Measurements from ENCODE around the gene ARFGAP1. TPM values are rescaled to one million over a fixed set of nuclear protein-coding genes. Genes with fewer than 3 reads are reported as not detected.

The ARFGAP1 gene
- total and polyA plus RNA-seq, 2 donors: 36.3 to 111 TPM

DNA sequence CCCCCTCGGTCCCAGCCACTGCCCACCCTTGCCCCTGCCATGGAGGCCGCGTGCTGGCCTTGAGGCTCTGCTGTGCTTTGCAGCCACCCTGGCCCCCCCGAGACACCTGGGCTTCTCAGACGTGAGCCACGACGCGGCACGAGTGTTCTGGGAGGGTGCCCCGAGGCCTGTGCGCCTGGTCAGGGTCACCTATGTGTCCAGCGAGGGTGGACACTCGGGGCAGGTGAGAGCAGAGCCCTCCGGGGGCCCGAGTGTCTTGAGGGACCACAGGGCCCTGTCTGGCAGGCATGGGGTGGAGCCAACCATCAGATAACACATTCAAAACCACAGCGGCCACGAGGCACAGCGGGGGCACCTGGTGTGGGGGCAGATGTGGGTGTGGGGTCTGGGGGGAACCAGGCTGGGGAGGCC is 39.2 kb downstream of the ARFGAP1 start:
- Histone ChIP-seq H3K27ac (ENCODE audit: low read depth in 1 of 2, low read length in 1 of 2) (no peak overlapping the region), H3K9me3 (ENCODE audit: control insufficient read depth in 2 of 2, insufficient read depth in 1 of 2, low read length in 1 of 2) (no peaks in the 10 kb centered on the region), H3K36me3 (ENCODE audit: control insufficient read depth in 2 of 2, insufficient read depth in 2 of 2, low read length in 1 of 2) (no peaks in the 10 kb centered on the region), H3K27me3 (ENCODE audit: control insufficient read depth in 2 of 2, insufficient read depth in 1 of 2, low read length in 1 of 2) (peaks cover 0 to 11% of the 10 kb centered on the region in 2 donors), H3K4me1 (ENCODE audit: control insufficient read depth in 2 of 2, insufficient read depth in 2 of 2, low read length in 2 of 2) (peaks cover 0 to 7% of the 10 kb centered on the region in 2 donors), H3K4me3 (ENCODE audit: low read length in 2 of 2) (no peak overlapping the region)
- peak in 1 of 9 donors; percentile 18 for DNase-seq (ENCODE audit: low read depth in 6 of 9, low spot score in 9 of 9)
- 64% methylated on average over 18 of the region's 18 CpGs for WGBS

DNA sequence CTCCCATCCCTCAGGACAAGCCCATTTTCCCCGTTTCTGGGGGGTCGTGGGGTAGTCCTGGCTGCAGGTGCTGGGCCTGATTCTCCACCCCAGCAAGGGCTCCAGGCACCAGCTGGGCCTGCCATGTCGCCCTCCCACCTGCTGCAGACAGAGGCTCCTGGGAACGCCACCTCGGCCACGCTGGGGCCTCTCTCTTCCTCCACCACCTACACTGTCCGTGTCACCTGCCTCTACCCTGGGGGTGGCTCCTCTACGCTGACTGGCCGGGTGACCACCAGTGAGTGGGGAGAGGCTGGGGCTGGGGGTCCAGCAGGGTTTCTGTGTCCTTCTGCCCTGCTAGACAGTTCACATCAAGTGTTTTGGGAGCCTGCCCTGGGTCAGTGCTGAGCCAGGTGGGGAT is 39.7 kb downstream of the ARFGAP1 start:
- Histone ChIP-seq H3K9me3 (ENCODE audit: control insufficient read depth in 2 of 2, insufficient read depth in 1 of 2, low read length in 1 of 2) (no peaks in the 10 kb centered on the region), H3K27me3 (ENCODE audit: control insufficient read depth in 2 of 2, insufficient read depth in 1 of 2, low read length in 1 of 2) (peaks cover 0 to 11% of the 10 kb centered on the region in 2 donors), H3K4me1 (ENCODE audit: control insufficient read depth in 2 of 2, insufficient read depth in 2 of 2, low read length in 2 of 2) (peaks cover 0 to 7% of the 10 kb centered on the region in 2 donors), H3K27ac (ENCODE audit: low read depth in 1 of 2, low read length in 1 of 2) (no peak overlapping the region), H3K4me3 (ENCODE audit: low read length in 2 of 2) (no peak overlapping the region), H3K36me3 (ENCODE audit: control insufficient read depth in 2 of 2, insufficient read depth in 2 of 2, low read length in 1 of 2) (no peaks in the 10 kb centered on the region)
- peak in 1 of 9 donors; percentile 14 for DNase-seq (ENCODE audit: low read depth in 6 of 9, low spot score in 9 of 9)
- 53% methylated on average over 9 of the region's 9 CpGs for WGBS

DNA sequence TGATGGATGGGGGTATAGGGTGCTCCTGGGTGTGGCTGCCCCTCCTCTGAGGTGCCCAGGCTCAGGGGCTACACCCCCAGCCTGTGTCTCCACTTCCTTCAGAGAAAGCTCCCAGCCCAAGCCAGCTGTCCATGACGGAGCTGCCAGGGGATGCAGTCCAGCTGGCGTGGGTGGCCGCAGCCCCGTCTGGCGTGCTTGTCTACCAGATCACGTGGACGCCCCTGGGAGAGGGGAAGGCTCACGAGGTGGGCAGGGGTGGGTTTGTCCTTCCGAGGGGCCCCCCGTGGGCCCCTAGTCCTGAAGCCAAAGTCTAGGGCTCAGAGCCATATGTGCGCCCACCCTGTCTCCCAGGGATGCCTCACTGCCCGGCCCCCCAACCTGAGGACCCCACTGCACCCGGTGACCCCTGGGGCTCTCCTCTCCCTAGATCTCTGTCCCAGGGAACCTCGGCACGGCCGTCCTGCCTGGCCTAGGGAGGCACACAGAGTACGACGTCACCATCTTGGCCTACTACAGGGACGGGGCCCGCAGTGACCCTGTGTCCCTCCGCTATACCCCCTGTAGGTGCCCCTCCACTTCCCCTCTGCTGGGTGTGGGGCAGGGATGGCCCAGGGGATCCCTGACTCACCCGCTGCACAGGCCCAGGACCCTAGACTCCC is 40.2 kb downstream of the ARFGAP1 start:
- WGBS: 96% methylated on average over 22 of the region's 22 CpGs
- no peak for DNase-seq (ENCODE audit: low read depth in 6 of 9, low spot score in 9 of 9)
- Histone ChIP-seq H3K4me3 (ENCODE audit: low read length in 2 of 2) (no peak overlapping the region), H3K27ac (ENCODE audit: low read depth in 1 of 2, low read length in 1 of 2) (no peak overlapping the region), H3K36me3 (ENCODE audit: control insufficient read depth in 2 of 2, insufficient read depth in 2 of 2, low read length in 1 of 2) (no peaks in the 10 kb centered on the region), H3K9me3 (ENCODE audit: control insufficient read depth in 2 of 2, insufficient read depth in 1 of 2, low read length in 1 of 2) (no peaks in the 10 kb centered on the region), H3K27me3 (ENCODE audit: control insufficient read depth in 2 of 2, insufficient read depth in 1 of 2, low read length in 1 of 2) (peaks cover 0 to 11% of the 10 kb centered on the region in 2 donors), H3K4me1 (ENCODE audit: control insufficient read depth in 2 of 2, insufficient read depth in 2 of 2, low read length in 2 of 2) (peaks cover 0 to 7% of the 10 kb centered on the region in 2 donors)

DNA sequence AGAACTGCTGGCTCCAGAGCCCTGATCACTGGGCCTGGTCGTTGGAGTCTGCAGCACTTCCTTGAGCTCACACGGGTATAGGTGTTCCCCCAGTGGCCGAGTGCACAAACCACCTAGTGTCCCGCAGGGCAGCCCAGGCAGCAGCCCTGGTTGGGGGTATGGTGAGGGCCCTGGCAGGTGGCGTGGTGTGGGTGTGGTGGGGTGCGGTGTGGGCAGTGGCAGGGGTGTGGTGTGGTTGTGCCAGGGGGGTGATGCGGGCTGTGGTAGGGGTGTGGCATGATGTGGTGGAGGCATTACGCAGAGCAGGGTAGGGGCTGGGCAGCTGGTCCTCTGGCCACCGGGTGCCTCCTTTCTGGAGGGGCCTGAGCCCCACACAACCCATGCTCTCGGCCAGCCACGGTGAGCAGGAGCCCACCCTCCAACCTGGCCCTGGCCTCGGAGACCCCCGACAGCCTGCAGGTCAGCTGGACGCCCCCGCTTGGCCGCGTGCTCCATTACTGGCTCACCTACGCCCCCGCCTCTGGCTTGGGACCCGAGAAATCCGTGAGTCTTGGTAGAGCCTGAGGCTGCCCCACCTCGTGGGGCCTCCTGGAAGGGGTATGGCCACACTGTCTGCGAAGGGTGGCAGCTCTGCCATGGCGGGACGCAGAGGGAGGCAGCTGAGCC is 40.9 kb downstream of the ARFGAP1 start:
- H3K4me1 ChIP-seq (ENCODE audit: control insufficient read depth in 2 of 2, insufficient read depth in 2 of 2, low read length in 2 of 2): peaks cover 0 to 7% of the 10 kb centered on the region in 2 donors
- H3K27ac ChIP-seq (ENCODE audit: low read depth in 1 of 2, low read length in 1 of 2): no peak overlapping the region
- H3K4me3 ChIP-seq (ENCODE audit: low read length in 2 of 2): no peak overlapping the region
- H3K27me3 ChIP-seq (ENCODE audit: control insufficient read depth in 2 of 2, insufficient read depth in 1 of 2, low read length in 1 of 2): peaks cover 0 to 11% of the 10 kb centered on the region in 2 donors
- no peaks in the 10 kb centered on the region for H3K9me3 ChIP-seq (ENCODE audit: control insufficient read depth in 2 of 2, insufficient read depth in 1 of 2, low read length in 1 of 2)
- no peak for DNase-seq (ENCODE audit: low read depth in 6 of 9, low spot score in 9 of 9)
- 89% methylated on average over 25 of the region's 25 CpGs for WGBS
- H3K36me3 ChIP-seq (ENCODE audit: control insufficient read depth in 2 of 2, insufficient read depth in 2 of 2, low read length in 1 of 2): no peaks in the 10 kb centered on the region

DNA sequence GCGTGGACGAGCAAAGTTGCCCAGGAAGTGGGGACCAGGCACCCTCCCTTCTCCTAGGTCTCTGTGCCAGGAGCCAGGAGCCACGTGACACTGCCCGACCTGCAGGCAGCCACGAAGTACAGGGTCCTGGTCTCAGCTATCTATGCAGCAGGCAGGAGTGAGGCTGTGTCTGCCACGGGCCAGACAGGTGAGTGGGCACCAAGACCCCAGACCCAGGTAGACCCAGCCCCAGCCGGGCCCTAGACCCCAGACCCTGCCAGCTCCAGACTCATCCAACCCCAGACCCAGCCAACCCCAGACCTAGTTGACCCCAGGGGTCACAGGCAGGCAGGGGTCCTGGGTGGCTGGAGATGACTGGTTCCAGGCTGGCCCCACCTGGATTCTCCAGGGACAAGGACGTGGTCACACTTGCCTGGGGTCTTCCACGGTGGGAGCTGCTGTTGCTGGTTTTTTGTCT is 41.4 kb downstream of the ARFGAP1 start:
- no peaks in the 10 kb centered on the region for H3K9me3 ChIP-seq (ENCODE audit: control insufficient read depth in 2 of 2, insufficient read depth in 1 of 2, low read length in 1 of 2)
- no peaks in the 10 kb centered on the region for H3K36me3 ChIP-seq (ENCODE audit: control insufficient read depth in 2 of 2, insufficient read depth in 2 of 2, low read length in 1 of 2)
- peaks cover 0 to 9% of the 10 kb centered on the region in 2 donors for H3K27me3 ChIP-seq (ENCODE audit: control insufficient read depth in 2 of 2, insufficient read depth in 1 of 2, low read length in 1 of 2)
- H3K4me3 ChIP-seq (ENCODE audit: low read length in 2 of 2): no peak overlapping the region
- H3K27ac ChIP-seq (ENCODE audit: low read depth in 1 of 2, low read length in 1 of 2): no peak overlapping the region
- peaks cover 0 to 7% of the 10 kb centered on the region in 2 donors for H3K4me1 ChIP-seq (ENCODE audit: control insufficient read depth in 2 of 2, insufficient read depth in 2 of 2, low read length in 2 of 2)
- whole genome bisulfite sequencing: 84% methylated on average over 9 of the region's 9 CpGs
- DNase-seq (ENCODE audit: low read depth in 6 of 9, low spot score in 9 of 9): no peak

DNA sequence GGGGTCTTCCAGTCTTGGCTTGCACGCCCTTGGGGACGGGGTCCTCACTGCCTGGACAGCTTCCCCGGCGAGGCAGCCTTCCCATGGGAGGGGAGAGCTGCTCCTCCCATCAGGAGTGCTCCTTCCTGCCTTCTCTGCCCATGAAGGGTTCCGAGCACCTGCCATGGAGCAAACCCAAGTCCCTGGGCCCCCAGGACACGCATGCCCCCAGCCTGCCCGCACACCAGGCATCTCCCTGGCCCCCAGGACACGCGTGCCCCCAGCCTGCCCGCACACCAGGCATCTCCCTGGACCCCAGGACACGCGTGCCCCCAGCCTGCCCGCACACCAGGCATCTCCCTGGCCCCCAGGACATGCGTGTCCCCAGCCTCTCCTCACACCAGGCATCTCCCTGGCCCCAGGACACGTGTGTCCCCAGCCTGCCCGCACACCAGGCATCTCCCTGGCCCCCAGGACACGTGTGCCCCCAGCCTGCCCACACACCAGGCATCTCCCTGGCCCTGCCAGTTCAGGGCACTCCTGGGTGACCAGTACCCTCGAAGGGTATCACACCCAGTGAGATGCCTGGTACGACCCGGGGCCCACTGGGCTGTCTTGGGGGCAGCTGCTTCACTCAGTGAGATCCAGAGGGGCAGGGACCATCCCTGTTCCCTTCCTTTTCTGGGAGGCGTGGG is 42.1 kb downstream of the ARFGAP1 start:
- no peaks in the 10 kb centered on the region for H3K36me3 ChIP-seq (ENCODE audit: control insufficient read depth in 2 of 2, insufficient read depth in 2 of 2, low read length in 1 of 2)
- 91% methylated on average over 21 of the region's 21 CpGs for WGBS
- no peak overlapping the region for H3K4me3 ChIP-seq (ENCODE audit: low read length in 2 of 2)
- peaks cover 0 to 3% of the 10 kb centered on the region in 2 donors for H3K27me3 ChIP-seq (ENCODE audit: control insufficient read depth in 2 of 2, insufficient read depth in 1 of 2, low read length in 1 of 2)
- DNase-seq (ENCODE audit: low read depth in 6 of 9, low spot score in 9 of 9): no peak
- no peak overlapping the region for H3K27ac ChIP-seq (ENCODE audit: low read depth in 1 of 2, low read length in 1 of 2)
- H3K4me1 ChIP-seq (ENCODE audit: control insufficient read depth in 2 of 2, insufficient read depth in 2 of 2, low read length in 2 of 2): peaks cover 0 to 7% of the 10 kb centered on the region in 2 donors
- peaks cover 0 to 1% of the 10 kb centered on the region in 2 donors for H3K9me3 ChIP-seq (ENCODE audit: control insufficient read depth in 2 of 2, insufficient read depth in 1 of 2, low read length in 1 of 2)

DNA sequence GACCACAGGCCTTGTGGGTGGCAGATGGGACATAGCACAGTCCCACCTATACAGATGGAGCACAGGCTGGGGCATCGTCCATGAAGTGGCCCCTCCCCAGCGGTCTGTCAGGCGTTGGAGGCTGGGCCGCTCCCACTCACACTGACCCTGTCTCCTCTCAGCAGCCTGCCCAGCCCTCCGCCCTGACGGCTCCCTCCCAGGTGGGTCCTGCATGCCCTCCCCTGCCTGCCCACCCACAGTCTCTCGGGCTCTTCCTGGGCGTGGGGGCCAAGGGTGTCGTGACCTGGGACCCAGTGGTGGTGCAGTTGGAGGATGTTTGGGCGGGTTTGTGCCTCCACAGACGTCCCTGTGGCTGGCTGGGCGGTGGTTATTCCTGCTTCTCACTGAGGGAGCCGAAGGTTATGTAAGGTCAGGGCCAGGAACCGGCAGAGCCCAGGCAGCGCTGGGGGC is 42.7 kb downstream of the ARFGAP1 start:
- Histone ChIP-seq H3K27me3 (ENCODE audit: control insufficient read depth in 2 of 2, insufficient read depth in 1 of 2, low read length in 1 of 2) (no peaks in the 10 kb centered on the region), H3K4me1 (ENCODE audit: control insufficient read depth in 2 of 2, insufficient read depth in 2 of 2, low read length in 2 of 2) (peaks cover 0 to 7% of the 10 kb centered on the region in 2 donors), H3K9me3 (ENCODE audit: control insufficient read depth in 2 of 2, insufficient read depth in 1 of 2, low read length in 1 of 2) (peaks cover 0 to 1% of the 10 kb centered on the region in 2 donors), H3K36me3 (ENCODE audit: control insufficient read depth in 2 of 2, insufficient read depth in 2 of 2, low read length in 1 of 2) (no peaks in the 10 kb centered on the region), H3K27ac (ENCODE audit: low read depth in 1 of 2, low read length in 1 of 2) (no peak overlapping the region), H3K4me3 (ENCODE audit: low read length in 2 of 2) (no peak overlapping the region)
- no peak for DNase-seq (ENCODE audit: low read depth in 6 of 9, low spot score in 9 of 9)
- WGBS: 75% methylated on average over 15 of the region's 15 CpGs

DNA sequence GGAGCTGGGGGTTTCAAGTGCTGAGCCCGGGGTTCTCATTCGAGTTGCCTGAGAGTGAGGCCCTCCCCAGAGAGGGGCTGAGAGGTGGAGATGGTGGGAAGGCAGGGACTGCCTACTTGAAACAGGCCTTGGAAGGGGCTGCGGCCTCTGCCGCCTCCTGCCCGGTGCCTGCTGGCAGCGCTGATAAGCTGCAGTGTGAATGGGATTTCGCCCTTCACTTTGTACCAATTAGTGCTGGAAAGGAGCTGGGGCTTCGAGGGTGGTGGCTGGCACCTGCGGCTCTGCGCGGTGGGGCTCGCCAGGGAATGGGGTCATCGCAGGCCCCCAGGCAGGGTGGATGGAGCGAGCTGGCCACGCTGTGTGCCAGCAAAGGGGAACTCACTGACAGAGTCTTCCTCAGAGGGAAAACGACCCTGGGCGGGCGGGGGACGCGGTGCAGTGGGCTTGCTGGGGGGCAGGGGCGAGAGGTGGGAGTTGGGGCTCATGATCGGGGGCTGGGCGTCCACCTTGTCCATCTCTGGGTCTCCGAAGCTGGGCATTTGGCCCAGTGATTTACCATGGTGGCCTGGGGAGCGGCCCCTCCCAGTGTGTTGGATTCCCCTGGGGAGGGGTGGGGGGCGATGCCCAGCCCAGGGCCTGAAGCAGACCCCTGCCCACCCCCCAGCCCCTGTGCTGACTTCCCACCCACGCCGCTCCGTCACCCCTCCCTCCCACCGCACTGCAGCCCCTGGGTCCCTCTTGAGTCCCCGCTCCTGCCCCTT is 43.3 kb downstream of the ARFGAP1 start:
- no peaks in the 10 kb centered on the region for H3K36me3 ChIP-seq (ENCODE audit: control insufficient read depth in 2 of 2, insufficient read depth in 2 of 2, low read length in 1 of 2)
- peaks cover 0 to 1% of the 10 kb centered on the region in 2 donors for H3K9me3 ChIP-seq (ENCODE audit: control insufficient read depth in 2 of 2, insufficient read depth in 1 of 2, low read length in 1 of 2)
- H3K4me3 ChIP-seq (ENCODE audit: low read length in 2 of 2): no peak overlapping the region
- no peak for DNase-seq (ENCODE audit: low read depth in 6 of 9, low spot score in 9 of 9)
- peaks cover 0 to 7% of the 10 kb centered on the region in 2 donors for H3K4me1 ChIP-seq (ENCODE audit: control insufficient read depth in 2 of 2, insufficient read depth in 2 of 2, low read length in 2 of 2)
- 84% methylated on average over 31 of the region's 31 CpGs for WGBS
- no peak overlapping the region for H3K27ac ChIP-seq (ENCODE audit: low read depth in 1 of 2, low read length in 1 of 2)
- no peaks in the 10 kb centered on the region for H3K27me3 ChIP-seq (ENCODE audit: control insufficient read depth in 2 of 2, insufficient read depth in 1 of 2, low read length in 1 of 2)

Data from thymus (tissue), 11 donors.